Fibroblast of skin of left biceps (primary cell): Measurements from ENCODE around the gene ST6GAL1.

Experiments used
- DNase-seq, 2 experiments: peaks; one replicate each; pipeline ENCODE4 v3.0.0-alpha.2; 2013; ENCODE audit warnings: low read depth in 2 of 2

ST6GAL1 gene

DNA sequence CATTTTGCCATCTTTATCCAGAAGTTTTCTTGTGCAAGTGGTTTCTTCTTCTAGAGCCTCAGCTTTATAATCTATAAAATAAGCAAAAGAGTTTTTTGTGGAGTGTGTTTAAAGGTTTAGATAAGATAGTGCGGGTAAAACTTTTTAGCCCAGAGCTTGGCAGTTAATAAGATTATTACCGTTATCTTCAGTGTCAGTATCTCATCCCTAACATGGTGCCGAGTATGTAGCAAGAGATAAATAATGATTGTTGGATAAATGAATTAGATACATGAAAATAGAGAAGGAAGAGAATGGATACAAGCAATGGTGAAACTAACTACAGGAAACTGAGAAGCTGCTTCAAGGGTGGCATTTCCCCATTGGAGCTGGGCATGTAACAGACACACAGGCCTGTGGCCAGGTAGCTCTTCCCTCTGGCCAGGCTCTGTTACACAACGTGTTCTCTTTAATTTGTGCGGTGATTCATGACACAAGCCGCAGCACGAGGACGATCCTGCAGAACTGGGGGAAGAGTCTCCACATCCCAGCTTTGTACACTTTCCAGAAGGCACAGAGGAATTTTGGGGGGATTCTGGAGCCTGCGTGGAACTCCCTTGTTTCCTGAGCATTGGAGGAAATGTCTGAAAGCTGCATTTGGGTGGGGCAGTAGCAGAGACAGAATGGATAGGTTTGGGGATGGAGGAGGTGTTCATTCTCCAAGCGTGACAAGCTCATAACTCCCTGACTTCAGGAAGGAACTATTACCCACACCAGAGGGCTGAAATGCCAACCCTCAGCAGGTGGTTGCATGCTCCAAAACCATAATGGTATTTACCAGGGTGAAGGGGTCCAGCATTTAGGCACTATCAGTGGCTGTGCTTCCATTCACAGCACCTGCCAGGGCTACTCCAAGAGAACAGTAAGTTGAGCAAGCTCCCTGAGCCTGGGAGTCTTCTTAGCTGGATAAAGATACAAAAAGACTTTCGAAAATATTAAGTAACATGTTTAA lies 14.2 kb upstream of the ST6GAL1 start:
- no peak for DNase-seq

DNA sequence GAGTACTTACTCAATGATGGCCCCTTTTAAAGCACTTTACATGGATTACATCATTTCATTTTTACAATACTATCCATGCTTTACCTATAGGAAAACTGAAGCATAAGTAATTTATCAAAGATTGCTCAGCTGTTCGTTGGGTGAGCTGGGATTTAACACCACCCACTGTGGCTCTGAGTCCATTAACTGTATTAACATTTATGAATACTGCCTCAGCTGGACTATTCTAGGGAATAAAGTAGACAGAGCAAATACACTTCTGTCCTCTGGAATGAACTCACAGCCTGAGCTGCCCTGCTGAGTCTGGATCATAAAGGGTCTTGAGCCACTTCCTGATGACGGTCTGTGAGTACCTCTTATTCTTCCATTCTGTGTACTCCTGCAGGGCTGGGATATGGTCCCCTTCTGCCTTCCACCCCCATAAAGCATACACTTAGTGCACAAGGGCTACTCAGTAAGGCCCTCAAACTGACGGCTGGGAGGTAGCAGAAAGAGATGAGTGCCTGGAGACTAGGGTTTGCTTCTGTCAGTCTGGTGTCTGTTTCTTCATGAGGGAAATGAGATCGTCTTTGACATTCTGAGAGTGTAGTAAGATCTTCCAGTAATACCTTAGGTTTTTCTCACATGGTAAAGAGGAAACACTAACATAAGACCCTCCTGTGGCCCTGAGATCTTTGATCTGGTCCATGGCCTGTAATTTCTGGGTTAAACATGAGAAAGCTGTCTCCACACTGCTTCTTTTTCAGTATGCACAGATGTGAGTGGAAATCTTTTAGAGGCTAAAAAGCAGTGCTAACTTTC lies 12.6 kb upstream of the ST6GAL1 start:
- DNase-seq: no peak

DNA sequence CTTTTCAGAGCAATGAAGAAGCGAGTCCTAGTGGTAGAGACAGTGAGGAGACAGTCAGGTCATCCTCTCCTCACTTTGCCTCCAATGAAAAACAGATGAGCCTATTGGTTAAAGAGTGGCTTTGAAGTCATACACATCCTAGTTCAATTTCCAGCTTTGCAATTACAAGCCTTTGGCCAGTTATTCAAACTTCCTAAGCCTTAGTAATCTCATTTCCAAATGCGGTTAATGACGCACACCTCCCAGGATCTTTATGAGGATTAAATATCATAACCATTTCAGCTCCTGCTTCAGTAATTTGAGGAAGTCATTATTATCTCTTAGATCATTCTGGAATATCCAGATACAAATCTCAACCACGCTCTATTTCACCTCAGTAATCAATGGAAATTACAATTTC lies 10.0 kb upstream of the ST6GAL1 start:
- no peak for DNase-seq

DNA sequence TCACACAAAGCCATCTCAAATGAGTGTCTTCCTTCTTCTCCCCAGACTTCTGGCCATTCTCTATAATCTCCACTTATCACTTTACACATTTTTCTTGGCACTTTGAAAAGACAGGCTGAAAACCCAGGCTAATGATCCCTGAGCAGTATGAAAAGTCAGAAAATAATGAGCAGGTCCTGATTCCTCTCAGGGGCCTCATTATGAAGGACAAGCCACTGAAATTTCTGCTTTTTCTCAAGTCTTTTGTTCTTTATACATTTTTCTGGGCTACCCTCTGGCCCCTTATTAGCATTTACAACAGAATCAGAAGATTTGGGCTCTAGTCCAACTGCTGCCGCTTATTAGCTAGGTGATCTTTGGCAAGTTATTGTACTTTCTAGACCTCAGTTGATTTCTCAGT lies 9.5 kb upstream of the ST6GAL1 start:
- DNase-seq: no peak

DNA sequence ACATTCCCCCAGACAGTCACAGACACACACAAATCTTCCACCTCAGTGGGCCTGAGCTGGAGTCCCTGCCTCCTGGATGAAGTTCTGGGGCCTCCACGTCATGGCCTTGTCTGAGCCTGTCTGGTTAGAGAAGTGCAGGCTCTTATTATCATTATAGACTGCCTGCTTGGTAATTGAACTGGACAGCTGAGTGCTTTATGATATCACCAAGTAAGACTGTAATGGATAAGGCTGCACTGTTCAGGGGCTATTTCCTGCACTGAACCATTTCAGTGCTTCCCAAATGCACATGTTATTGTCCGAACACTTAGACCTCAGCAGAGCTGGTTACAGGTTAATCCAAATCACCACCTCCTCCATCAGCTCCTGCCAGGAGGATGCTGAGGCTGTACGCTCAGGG lies 8.7 kb upstream of the ST6GAL1 start:
- DNase-seq: no peak

DNA sequence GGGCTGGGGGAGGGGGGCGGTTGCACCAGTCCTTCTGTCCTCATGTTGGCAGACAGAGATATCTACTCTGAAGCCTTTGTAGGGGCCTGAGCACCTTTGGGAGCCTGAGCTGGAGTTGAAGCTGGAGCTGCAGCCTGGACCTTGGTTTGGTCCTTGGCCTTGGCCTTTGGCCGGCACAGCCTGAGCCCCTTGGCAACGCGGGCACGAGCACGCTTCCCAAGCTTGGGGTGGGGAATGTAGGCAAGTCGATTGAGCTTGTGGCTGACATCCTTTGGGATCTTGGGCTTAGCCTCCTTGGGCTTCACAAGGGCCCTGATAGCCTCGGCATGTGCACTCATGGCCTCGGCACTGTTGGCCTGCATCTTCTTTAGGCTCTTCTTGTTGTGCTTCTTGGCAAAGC lies 8.1 kb upstream of the ST6GAL1 start:
- DNase-seq: no peak

DNA sequence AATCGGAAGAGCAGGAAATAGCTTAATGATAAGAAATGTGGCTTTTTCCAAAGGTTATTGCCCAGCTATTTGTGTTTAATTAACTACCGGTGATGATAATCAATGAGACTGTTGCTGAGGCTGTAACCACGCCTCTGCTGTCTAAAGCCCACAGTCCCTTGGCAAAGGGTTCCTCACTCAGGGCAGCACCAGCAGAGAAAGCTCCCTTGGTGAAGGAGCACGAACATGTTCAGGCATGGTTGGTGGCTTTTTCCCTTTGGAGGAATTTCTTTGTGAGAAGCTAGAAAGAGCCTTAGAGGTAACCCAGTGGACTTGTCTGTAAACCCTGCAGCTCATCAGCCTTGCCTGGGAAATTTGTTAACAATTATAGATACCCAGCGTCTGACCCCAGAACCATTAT lies 7.5 kb upstream of the ST6GAL1 start:
- DNase-seq: no peak

DNA sequence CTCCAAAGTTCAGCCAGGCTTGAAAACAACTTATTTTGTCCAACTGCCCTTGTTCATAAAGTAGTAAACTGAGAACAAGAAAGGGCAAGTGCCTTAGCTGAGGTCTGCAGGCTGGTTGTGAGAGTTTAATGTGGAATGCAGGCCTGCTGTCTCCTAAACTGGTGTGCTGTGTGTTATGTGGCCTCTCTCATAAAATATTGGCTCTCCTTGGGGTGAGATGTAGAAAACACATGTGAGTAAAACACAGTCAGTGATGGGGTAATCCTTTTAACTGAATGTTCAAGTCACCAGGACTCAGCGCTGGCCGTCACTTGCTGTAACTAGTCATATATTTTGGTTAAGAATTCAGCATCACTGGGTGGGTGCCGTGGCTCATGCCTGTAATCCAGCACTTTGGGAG lies 7.1 kb upstream of the ST6GAL1 start:
- DNase-seq: no peak

DNA sequence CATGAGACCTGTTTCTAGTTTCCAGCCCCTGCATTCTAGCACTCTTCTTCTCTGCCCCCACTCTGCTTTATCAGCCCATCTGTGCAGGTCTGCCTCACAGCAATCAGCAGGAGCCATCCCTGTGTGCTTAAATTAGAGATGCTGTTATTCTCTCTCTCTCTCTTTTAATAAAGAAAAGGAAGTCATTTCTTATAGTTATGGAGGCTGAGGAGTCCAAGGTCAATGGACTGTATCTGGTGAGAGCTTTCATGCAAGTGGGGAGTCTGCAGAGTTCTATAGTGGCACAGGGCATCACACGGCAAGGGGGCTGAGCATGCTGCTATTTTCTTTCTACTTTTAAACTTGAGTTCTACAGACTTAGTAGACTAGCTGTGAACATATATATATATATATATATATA lies 4.5 kb upstream of the ST6GAL1 start:
- no peak for DNase-seq

DNA sequence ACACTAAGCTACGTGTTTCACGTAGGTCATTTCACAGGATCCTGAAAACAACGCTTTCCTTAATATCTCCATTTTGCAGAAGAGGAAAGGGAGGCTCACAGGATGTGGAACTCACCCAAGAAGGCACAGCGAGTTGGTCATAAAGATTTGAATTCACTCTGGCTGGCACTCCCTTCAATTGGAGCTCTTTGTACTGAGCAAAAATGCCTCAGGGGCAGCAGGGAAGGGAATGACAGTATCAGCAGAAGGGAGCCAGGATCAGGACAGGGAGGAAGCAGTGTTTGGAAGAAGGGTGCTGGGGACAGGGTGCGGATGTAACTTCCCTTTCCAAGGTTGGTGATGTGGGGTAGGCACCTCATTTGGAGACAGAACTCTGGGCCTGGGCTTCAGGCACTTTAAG lies 1.1 kb upstream of the ST6GAL1 start:
- no peak for DNase-seq

DNA sequence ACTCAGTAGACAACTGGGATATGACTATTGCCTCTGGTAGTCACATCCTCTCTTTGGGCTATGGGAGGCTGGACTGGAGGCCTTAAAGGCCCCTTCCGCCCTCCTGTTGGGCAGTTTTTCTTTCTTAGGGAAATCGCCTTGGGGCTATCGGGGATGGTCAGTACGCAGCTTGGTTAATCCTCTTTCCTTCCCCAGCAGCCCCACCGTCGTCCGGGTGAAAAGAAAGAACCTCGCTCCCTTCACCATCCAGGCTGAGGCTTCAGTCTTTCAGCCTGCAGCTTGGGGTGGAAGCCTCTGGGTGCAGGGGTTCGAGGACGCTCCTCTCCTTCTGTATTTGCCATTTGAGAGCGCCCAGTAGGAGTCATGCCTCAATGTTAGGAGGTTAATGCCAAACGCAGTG lies 641 bp upstream of the ST6GAL1 start:
- DNase-seq: no peak

DNA sequence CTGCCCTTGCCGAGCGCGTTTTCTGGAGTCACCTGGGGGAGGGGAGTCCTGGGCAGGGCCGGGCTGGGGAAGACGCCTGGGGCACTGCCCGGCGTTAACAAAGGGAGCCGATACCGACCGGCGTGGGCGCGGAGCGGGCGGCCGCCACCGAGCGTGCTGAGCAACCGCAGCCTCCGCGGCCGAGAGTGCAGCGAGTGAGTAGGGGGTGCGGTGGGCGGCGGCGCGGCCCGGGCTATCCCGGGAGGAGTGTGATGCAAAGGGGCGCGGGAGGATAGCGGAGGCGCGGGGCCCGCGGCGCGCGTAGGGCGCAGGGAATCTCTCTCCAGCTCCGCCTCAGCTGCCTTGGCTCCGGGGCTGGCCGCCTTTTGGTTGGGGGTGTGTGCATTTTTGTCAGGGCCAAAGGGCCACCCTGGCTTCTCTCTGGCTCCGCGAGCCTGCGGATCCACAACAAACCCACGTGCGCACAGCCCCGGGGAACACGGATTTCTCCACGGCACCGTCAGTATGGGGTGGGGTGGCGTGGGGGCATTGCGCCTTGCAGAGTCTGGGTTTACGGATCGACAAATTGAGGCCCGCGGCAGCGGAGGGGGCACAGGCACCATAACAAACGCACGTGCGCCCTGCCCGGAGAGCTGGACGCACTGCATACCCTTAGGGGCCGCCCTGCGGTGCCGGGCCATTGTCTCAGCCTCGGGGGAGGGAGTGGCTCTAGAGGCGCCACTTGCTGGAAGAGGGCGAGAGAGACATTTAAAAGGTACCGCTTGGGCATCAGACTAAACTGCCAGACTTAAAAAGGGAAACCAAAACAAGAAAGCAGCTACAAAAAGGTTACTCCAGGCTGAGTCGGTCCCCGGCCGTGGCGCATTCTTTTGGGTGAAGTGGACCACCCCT lies 560 bp downstream of the ST6GAL1 start:
- DNase-seq: no peak

DNA sequence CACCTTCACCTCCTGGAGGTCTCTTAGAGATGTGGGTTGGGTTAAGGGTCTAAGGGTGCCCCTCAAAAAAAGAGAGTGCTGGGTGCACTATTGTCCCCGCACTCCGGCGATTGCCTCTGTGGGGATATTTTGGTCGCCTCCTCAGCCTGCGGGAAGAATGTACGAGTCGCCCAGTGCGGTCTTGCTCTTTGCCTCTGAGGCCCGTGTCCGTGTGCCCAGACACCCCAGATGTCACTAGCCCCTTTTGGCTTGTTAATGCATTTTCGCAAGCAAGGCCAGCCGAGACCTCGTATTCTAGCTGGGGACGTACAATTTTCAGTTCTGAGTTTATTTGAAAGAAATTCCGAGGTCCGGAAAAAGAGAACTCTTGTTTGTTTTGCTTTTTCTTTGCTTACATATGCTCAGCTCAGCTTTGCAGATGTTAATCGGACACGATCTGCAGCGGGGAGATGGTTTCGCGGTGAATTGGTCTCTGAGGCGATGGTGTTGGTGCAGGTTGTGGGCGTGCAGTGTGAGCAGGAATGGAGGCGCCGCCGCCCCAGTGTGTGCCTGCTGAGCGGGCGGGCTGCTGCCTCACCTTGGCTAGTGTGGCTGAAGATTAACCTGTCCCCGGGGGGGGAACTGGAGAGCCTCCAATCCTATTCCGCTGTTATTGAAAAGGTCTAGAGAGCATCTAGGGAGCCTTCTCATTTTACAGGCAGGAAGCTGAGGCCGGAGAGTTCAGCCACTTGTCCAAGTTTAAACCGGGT lies 1.4 kb downstream of the ST6GAL1 start:
- DNase-seq: no peak

DNA sequence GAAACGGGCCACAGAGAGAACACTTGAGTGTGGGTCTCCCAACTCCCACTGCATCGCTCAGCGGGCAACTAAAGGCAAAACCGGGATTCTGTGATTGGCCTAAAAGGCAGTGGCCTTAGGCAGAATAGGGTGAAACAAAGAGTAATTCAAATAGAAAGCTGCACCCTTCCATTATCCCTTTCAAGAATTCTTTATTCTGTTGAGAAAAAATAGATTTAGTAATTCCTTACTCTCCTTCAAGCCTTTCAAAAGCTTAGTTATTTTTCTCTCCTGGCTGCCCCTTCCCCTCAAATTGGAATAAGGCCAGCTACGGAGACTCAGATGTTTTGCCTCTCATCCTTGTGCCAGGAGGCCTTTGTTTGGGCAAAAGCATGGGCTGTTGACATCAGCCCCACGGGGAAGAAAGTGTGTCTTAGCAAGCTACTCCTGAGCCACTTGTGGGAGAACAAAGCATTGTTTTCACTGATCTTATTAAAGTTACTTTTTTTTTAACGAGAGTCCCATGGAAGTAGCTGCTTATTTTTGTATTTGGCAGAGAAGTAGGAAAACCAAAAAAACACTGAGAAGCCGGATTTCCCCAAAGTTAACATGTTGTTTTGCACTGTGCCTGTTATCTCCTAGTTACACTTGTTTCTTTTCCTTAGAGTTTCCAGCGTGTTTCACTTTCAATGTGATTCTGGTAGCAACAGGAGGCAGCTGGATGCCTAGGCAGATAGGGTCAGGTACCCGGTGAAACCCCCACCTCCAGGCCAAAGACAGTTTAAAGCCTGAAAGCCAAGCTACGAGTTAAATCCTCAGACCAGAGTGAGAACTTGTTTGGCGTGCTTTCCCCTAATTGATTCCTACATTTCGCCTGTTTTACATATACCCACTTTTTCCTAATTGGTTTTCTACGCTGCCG lies 2.2 kb downstream of the ST6GAL1 start:
- DNase-seq: no peak

DNA sequence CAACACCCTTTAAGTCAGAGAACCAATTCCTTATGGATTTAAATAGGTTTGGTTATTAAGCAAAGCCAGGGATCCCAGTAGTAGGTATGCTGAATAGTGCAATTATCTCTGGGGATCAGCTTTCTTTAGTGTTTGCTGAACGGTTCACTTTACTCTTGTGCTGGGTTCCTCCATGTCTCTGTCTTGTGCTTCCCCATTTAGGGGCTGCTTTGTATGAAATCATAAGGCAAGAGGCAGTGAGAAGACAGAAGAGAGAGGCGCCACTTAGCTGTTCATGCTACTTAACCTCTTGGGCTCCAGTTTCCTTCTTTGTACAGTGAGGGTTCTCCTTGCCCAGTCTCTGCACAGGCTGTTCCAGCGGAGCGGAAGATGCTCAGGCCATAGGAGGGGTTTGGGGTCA lies 3.5 kb downstream of the ST6GAL1 start:
- no peak for DNase-seq

DNA sequence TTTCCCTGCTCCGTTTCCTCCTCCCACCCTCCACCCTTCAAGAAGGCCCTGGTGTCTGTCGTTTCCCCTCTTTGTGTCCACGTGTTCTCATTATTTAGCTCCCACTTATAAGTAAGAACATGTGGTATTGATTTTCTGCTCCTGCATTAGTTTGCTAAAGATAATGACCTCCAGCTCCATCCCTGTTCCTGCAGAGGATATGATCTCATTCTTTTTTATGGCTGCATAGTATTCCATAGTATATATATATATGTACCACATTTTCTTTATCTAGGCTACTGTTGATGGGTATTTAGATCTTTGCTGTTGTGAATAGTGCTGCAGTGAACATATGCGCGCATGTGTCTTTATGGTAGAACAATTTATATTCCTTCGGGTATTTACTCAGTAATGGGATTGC lies 4.8 kb downstream of the ST6GAL1 start:
- no peak for DNase-seq

DNA sequence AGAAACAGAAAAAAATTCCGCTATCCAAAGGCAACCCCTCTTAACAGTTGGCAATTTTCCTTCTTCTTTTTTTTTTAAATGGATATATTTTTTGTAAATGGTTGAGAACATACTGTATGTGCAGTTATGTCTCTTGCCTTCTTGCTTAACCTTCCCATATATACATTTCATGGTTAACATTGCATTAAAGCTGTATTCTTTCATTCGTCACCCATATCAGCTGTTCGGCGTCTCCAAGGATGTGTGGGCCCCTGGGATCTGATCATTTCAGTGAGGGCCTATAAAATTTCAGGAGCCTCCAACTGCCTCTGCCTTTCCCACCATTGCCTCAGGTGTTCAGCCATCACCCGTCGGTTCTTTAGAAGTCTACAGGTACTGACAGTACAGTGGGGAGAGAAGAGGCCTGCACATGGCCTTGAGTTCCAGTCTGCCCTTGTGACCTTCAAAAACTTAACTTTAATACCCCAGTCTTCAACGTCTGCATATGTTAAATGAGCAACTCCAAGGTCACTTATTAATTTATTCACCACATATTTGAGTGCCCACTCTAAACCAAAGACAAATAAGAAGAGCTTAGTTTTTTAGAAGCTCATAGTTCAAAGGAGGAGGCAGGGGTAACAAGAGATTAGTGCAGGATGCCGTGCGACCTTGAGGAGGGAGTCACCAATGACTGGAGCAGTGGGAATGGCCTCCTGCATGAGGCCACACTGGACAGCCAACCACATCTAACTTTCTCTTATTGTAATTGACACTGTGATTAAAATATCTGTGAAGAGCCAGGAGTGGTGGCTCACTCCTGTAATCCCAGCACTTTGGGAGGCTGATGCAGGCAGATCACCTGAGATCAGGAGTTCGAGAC lies 6.9 kb downstream of the ST6GAL1 start:
- no peak for DNase-seq

DNA sequence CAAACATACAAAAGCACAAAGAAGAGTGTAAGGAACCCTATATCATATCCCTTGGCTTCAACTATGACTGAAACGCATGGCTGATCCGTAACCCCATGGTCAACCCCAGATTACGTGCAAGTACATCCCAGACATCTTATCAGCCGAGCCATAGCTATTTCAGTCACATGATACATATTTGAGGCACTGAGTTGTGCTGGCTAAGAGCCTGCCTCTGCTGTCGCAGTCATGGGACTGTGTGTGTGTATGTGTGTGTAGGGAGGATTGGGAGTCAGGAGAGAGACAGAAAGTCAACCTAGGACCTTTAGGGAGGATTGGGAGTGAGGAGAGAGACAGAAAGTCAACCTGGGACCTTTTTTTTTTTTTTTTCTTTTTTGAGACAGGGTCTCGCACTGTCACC lies 8.4 kb downstream of the ST6GAL1 start:
- no peak for DNase-seq

DNA sequence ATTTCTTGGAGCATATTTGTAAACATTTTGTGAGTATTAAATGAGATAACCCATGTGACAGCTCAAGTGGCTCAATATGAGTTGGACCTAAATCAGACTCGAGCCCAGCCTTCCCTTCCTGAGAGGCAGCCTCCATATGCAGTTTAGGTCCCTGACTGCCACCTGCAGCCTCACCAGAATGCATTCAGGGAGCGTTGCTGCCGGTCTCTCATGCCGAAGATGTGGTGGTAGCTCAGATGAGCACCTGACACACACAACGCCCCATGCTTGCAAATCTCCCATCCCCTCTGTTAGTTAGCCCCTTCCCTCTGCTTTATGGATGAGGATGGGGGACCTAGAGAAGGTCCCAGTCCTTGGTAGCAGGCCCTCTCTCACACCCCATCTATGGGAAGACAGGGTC lies 9.2 kb downstream of the ST6GAL1 start:
- DNase-seq: no peak
